Tibial nerve (tissue), 4 donors: ENCODE measurements around the gene AFAP1.

Source experiments
- CTCF ChIP-seq, 5 experiments: fragments of 200-600 bp in 3 of 5; fragments of 450-650 bp in 2 of 5; sonication (generic) in 3 of 5; IDR thresholded peaks; one replicate each; pipeline ENCODE4 v1.5.1; 2016 to 2019; ENCODE audit warnings: antibody characterized with exemption in 5 of 5, mild to moderate bottlenecking in 3 of 5, moderate library complexity in 2 of 5
- EP300 ChIP-seq, 2 donors: sonication (generic); formaldehyde crosslinking; IDR thresholded peaks; one replicate each; pipeline ENCODE4 v1.6.1; 2017; ENCODE audit warnings: antibody characterized with exemption in 2 of 2, mild to moderate bottlenecking in 1 of 2

- no peak for TF ChIP-seq CTCF (IDR thresholded peaks at IDR 0.05)
- TF ChIP-seq EP300 (IDR thresholded peaks at IDR 0.05): no peak
Measured at GRCh38 chr4:7808752-7809151, 130.9 kb downstream of the AFAP1 start.
